Suppressor macrophage treated with lipopolysaccharide for 1 hour (primary cell): ENCODE data around the gene TMEM30A.
A peak's percentile ranks its signal among the peaks of the same experiment; 100 is the strongest.

Experiments
- DNase-seq, 3 donors: peaks; one replicate each; pipeline ENCODE4 v3.0.0-alpha.2; 2020 to 2022

TMEM30A gene

DNA sequence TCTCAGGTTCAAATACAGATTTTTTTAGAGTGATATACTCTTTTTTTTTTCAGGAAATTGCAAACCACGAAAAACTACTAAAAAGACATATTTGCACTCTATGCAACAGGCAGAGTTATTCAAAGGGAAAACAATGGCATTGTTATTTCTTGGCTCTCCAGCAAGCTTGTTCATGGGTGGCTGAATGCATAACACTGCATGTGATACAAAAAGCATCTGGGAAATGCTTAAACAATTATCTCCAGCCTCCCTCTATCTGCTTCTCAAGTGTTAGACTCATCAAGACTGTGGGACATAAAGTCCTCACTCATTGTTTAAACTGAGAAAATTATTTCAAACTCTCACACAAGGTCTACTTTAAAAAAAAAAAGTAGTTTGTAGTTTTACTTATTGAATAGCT lies 71.5 kb downstream of the TMEM30A start:
- DNase-seq: no peak

GRCh38 chr6:75211920-75212590 lies 72.5 kb downstream of the TMEM30A start:
- DNase-seq: no peak

DNA sequence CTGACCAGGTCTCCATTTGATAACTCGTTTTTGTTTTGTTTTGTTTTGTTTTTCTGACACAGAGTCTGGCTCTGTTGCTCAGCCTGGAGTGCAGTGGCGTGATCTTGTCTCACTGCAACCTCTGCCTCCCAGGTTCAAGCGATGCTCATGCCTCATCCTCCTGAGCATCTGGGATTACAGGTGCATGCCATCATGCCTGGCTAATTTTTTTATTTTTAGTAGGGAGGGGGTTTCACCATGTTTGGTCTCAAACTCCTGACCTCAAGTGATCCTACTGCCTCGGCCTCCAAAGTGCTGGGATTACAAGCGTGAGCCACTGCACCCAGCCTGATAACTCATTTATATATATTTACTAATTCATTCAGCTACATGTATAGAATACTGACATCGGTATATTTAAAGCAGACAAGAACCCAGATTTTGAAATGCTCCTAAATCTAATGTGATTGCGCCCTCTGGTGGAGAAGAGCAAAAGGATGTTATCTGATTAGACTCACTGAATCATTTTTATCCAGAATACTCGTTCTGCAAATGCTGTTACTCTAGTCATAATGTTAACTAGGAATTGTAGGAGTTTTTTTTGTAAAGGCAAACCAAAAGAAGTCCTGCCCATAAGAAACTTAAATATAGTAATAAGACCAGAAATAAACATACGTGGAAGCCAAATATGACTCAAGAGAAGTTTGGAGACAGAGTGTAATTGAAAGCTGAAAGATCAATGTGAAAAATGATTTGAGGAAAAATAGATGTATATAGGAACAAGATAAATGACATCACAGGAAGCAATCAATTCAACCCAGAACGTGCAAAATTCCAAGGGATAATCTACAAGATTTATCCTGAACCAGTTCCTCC lies 73.5 kb downstream of the TMEM30A start:
- peak; percentile 80 to 90 (median 82) for DNase-seq

GRCh38 chr6:75209184-75209723 lies 75.3 kb downstream of the TMEM30A start:
- DNase-seq: no peak

GRCh38 chr6:75208298-75209183 lies 76.1 kb downstream of the TMEM30A start:
- DNase-seq: peak; percentile 84 to 92 (median 90)

DNA sequence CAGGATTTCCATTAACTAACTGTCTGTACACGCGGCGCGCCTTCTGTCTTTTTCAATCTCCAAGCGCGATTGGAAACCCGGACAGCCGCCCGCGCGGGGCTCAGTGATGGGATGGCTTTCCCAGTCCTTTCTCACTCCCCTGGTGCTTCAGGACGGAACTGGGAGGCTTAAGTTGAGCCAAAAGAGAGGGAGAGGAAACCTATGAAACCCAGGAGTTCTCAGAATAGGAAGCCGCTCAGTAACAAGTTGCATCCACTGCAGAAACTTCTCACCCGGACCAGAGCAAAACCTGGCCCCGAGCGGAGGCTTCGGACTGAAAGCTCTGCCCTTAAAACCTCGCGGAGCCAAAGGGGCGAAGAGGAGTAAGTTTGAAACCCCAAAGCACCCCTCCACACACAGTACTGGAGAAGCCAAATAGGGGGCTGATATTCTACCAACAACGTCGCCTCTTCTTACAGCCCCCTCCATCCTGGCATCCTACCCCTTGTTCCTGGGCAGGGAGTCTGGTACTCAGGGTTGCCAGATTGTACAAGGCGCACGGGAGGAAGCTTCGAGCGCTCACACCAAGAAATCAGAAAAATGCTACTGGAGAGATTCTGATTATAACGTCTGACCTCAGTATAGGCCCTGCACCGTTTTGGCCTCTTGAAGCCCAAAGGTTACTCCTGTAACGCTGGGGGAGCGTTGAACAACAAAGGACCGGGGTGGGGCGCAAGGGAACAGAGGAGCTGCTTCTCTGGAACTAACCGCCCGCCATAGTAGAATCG lies 77.8 kb downstream of the TMEM30A start:
- DNase-seq: no peak

GRCh38 chr6:75205776-75206575 lies 78.6 kb downstream of the TMEM30A start, which contains the start of gene COL12A1:
Gene COL12A1 (minus strand): TSS chr6:75206053. CDS start chr6:75202792, 3,261 bp downstream.
- DNase-seq: peak in 1 of 3 donors; percentile 25

- DNase-seq: no peak
These were observed 79.4 kb downstream of the TMEM30A start for GRCh38 chr6:75204959-75205775.

DNA sequence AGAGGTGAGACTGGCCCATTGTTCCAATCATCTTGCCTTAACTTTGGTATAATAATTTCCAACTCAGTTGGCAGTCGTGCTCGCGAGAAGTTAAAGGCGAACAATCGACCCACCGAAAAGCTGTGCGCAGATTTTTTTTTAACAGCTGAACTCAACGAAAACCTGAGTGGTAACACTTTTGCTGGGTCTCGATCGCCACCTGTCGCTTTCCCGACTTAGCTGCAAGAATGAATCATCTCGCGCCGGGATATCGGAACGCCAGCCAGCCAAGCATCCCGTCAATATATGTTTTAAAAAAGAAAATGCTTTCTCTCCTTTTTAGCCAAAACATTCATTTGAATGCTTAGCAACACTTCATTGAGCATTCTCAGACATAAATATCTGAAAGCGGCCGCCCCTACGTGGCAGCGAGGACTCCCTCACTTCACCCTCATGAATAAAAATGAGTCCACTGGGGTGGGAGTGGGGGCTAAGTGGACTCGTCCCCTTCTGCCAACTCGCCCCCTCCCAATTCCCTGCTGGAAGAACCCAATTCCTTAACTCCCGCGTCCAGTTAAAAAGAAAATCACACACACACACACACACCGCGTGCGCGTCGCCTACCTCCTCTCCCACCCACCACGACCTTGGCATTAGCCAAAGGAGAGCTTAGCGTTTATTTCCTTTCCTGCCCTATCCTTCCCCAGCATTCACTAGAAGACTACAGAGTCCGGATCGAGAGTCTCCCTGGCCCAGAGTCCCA lies 80.2 kb downstream of the TMEM30A start:
- DNase-seq: peak; percentile 43 to 62 (median 51)

DNA sequence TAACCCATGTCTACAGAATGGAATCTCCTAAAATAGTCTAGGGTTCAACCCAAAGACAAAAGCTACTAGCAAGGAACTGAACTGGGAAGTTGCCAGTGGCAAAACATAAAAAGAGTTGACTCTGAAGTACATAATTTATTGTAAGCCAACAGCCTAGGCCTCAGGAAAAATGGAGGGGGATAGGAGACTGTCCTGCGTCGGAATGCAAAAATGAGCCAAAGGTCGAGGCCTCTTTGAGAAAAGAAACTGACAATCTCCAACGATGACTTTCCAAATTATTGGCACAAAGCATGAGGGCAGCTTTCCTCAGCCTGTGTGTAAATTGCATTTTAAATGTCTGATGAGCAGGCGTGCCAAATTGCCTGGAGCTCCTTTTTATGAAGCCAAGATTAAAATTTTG lies 80.9 kb downstream of the TMEM30A start:
- DNase-seq: no peak
